Testis (tissue), 3 donors: ENCODE results near the gene SULT1B1. TPM values are rescaled to one million over a fixed set of nuclear protein-coding genes. Genes with fewer than 3 reads are reported as not detected.

Experiments used
- DNase-seq: peaks from one replicate; pipeline ENCODE4 v3.0.0-alpha.2; 2019
- H3K27ac ChIP-seq, 2 donors: fragments of 200-600 bp; sonication (generic); one replicate each; pipeline ENCODE4 v1.5.1; 2019
- H3K27me3 ChIP-seq: fragments of 200-600 bp; sonication (generic); one replicate; pipeline ENCODE4 v1.5.1; 2019
- H3K36me3 ChIP-seq: fragments of 200-600 bp; sonication (generic); one replicate; pipeline ENCODE4 v1.5.1; 2017; ENCODE audit warnings: low read depth; ENCODE audit errors: missing control alignments
- H3K4me1 ChIP-seq: fragments of 200-600 bp; sonication (generic); one replicate; pipeline ENCODE4 v1.5.1; 2019
- H3K4me3 ChIP-seq, 2 donors: fragments of 200-600 bp; sonication (generic); one replicate each; pipeline ENCODE4 v1.5.1; 2017 to 2019
- H3K9me3 ChIP-seq: fragments of 200-600 bp; sonication (generic); one replicate; pipeline ENCODE4 v1.5.1; 2017
- CTCF ChIP-seq, 3 experiments: fragments of 450-650 bp in 2 of 3; fragments of 200-600 bp in 1 of 3; sonication (generic) in 1 of 3; IDR thresholded peaks; one replicate each; pipeline ENCODE4 v1.5.1; 2016 to 2019; ENCODE audit warnings: antibody characterized with exemption in 3 of 3, mild to moderate bottlenecking in 2 of 3, moderate library complexity in 1 of 3
- POLR2A ChIP-seq: fragments of 450-650 bp; IDR thresholded peaks from one replicate; pipeline ENCODE4 v1.6.1; 2017; ENCODE audit warnings: antibody characterized with exemption, mild to moderate bottlenecking, moderate library complexity
- WGBS, 2 donors: methylation state at CpG; one replicate each; pipeline ENCODE4 v1.1.5; 2018; 5-methylcytosine and 5-hydroxymethylcytosine counted together
- intact Hi-C: fragments of 100-400 bp; cut with DNase I; formaldehyde crosslinking; loops from one replicate; pipeline ENCODE4 v1.15.1; 2023; ENCODE audit warnings: low total_unique reads
- polyA plus RNA-seq: library from polyadenylated mRNA; stranded (reverse); fragments of 350-450 nt; fragmentation: Illumina TruSeq; extraction: RNeasy Lipid Tissue Mini Kit (QIAGEN cat#74804); gene quantifications from one replicate; pipeline ENCODE4 v1.2.3, GENCODE V29; 2014; ENCODE audit warnings: low read depth, low replicate concordance; ENCODE audit not compliant: insufficient read depth
- total RNA-seq, 2 donors: library from RNA; depleted of rRNA; stranded (reverse); fragments of >200 nt; gene quantifications; one replicate each; pipeline ENCODE4 v1.2.3, GENCODE V29; 2016

The SULT1B1 gene
- total and polyA plus RNA-seq, 3 donors from 2014 or later = 0.24 to 0.34 (median 0.31) TPM

- H3K36me3 ChIP-seq = no peaks in the 10 kb centered on the region
- no peaks in the 10 kb centered on the region for H3K27me3 ChIP-seq
- intact Hi-C loops = no loop called here
- no peak for DNase-seq
- TF ChIP-seq POLR2A (no peak), CTCF (IDR thresholded peaks at IDR 0.05) (no peak)
- H3K9me3 ChIP-seq = no peaks in the 10 kb centered on the region
- WGBS, 2 donors = 75 to 77% methylated on average over 1 of the region's 1 CpG
- H3K4me1 ChIP-seq = no peaks in the 10 kb centered on the region
- no peak overlapping the region for H3K4me3 ChIP-seq
- no peak overlapping the region for H3K27ac ChIP-seq
Measured at GRCh38 chr4:69786547-69786946, 26.1 kb upstream of the SULT1B1 start.

- no peaks in the 10 kb centered on the region for H3K27me3 ChIP-seq
- no peaks in the 10 kb centered on the region for H3K36me3 ChIP-seq
- no peak overlapping the region for H3K4me3 ChIP-seq
- 83 to 86% methylated on average over 1 of the region's 1 CpG for WGBS, 2 donors
- H3K9me3 ChIP-seq = no peaks in the 10 kb centered on the region
- TF ChIP-seq POLR2A (no peak), CTCF (IDR thresholded peaks at IDR 0.05) (no peak)
- DNase-seq = no peak
- intact Hi-C loops = no loop called here
- H3K4me1 ChIP-seq = no peaks in the 10 kb centered on the region
- no peak overlapping the region for H3K27ac ChIP-seq
Measured at GRCh38 chr4:69785211-69785831, 24.9 kb upstream of the SULT1B1 start.

GRCh38 chr4:69782651-69783310 lies 22.4 kb upstream of the SULT1B1 start:
- Histone ChIP-seq H3K36me3 (no peaks in the 10 kb centered on the region), H3K4me3 (no peak overlapping the region), H3K27me3 (no peaks in the 10 kb centered on the region), H3K9me3 (no peaks in the 10 kb centered on the region), H3K27ac (no peak overlapping the region), H3K4me1 (no peaks in the 10 kb centered on the region)
- DNase-seq = no peak
- 81 to 85% methylated on average over 3 to 15 of the region's 15 CpGs for WGBS, 2 donors
- no peak for TF ChIP-seq CTCF (IDR thresholded peaks at IDR 0.05)
- TF ChIP-seq POLR2A = no peak
- intact Hi-C loops = no loop called here

GRCh38 chr4:69781458-69782418 lies 21.3 kb upstream of the SULT1B1 start:
- intact Hi-C loops = no loop called here
- Histone ChIP-seq H3K4me1 (no peaks in the 10 kb centered on the region), H3K27ac (no peak overlapping the region), H3K27me3 (no peaks in the 10 kb centered on the region), H3K4me3 (peak overlapping the region in 1 of 2 donors; percentile 6), H3K36me3 (no peaks in the 10 kb centered on the region), H3K9me3 (no peaks in the 10 kb centered on the region)
- TF ChIP-seq CTCF (IDR thresholded peaks at IDR 0.05) = no peak
- TF ChIP-seq POLR2A = no peak
- 74 to 77% methylated on average over 19 of the region's 19 CpGs for WGBS, 2 donors
- no peak for DNase-seq
